Superior temporal gyrus (tissue), 1 donor: ENCODE results near the gene SHISAL1.

Experiments used
- DNase-seq: peaks from one replicate; pipeline ENCODE4 v3.0.0-alpha.2; 2016; ENCODE audit errors: extremely low spot score

SHISAL1 gene

DNA sequence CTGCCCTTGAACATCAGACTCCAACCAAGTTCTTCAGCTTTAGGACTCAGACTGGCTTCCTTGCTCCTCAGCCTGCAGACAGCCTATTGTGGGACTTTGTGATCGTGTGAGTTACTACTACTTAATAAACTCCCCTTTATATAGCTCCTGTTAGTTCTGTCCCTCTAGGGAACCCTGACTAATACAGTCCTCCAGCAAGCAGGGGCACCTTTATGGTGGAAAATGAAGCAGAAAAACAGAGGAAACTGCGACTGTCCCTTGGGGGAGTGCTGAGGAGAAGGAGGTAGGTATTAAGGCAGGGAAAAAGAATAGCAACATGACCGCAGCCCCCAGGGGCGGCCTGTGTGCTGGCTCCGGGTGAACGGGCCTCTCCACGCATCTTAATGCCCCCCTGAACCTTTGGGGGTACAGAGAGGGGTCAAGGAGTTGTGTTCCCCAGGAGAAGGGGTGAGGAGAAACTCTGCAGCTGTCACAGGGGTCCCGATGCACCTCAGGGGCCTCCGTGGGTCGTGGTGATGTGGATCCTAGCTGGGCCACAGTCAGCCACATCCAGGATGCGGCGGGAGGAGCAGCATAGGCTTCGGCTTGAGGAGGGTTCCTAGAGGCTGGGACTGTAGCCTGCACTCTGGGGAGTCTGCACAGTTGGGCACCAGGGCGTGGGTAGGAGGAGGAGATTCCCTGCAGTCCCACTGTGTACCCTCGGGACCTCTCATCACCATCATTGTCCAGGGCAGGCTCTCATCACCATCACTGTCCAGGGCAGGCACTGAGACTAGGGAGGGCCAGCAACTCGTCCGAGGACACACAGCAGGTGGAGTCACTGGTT, 34.3 kb downstream of the SHISAL1 start:
- no peak for DNase-seq

DNA sequence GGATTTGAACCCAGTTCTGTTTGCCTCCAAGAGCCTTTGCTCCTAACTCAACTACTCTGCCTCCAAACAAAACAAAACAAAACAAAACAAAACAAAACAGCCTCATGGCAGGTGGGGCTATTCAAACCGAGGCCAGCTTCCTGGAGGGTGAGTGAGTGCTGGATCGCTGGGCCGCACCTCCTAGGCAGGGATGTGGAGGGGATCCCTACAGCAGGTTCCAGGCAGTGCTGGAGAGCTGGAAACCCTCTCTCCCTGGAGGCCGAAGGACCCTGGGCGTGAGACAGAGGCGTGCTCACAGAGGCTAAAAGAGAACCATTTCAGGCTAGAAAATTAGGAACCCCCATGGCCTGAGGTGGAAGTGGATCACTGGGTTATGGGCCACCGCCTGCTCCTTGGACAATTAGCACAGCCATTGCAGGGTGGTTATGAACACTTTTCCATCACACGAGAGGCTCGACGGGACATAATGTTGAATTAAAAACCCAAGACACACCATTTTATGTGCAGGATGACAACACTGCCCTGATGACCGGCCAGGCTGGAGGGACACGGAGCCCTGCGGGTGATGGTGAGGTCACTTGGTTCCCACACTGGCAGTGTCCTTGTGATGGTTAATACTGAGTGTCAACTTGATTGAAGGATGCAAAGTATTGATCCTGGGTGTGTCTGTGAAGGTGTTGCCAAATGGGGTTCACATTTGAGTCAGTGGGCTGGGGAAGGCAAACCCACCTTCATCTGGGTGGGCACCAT, 35.2 kb downstream of the SHISAL1 start:
- DNase-seq = no peak

DNA sequence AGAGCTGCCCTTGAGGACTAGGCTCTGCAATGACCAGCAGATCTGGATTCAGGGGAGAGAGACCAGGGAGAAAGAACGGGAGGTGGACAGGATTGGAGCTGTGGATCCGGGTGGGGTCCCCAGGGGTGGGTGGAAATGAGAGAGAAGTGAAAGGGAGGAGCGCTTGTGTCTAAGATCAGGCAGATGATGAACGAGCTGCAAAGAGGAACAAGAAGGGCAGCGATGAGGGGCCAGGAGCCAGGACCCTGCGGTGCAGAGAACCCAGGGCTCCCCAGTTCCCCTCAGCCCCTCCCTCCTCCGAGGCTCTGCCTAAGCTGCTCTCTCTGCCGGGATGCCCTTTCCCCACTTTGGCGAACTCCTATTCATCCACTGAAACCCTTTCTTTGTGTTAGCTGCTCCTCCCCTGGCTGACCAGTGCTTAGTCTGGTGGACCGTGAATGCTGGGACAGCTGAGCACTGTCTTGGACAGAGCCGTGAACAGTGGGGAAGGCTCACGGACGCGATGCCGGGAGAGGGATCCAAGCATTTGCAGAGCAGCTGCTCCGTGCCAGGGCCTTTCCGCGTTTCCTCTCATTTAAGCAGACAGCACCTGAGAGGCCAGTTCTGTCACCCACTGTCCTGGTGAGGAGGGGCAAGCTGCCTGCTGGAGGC, 35.9 kb downstream of the SHISAL1 start:
- no peak for DNase-seq

DNA sequence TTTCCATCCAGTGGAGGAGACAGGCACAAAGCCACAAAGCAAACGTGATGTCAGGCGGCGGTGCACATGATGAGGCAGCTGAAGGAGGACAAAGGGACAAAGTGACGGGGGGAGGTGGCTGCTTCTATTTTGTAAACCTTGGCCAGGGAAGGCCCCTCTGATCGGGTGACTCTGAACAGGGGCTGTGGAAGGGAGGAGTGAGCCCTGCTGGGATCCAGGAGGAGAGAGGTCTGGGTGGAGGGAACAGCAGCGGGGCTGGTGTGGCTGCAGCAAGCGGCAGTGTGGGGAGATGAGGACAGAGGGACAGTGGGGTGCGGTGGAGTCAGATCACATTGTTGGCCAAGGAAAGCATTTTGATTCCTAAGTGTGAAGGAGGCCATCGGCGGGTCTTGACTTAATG, 36.7 kb downstream of the SHISAL1 start:
- DNase-seq = no peak

DNA sequence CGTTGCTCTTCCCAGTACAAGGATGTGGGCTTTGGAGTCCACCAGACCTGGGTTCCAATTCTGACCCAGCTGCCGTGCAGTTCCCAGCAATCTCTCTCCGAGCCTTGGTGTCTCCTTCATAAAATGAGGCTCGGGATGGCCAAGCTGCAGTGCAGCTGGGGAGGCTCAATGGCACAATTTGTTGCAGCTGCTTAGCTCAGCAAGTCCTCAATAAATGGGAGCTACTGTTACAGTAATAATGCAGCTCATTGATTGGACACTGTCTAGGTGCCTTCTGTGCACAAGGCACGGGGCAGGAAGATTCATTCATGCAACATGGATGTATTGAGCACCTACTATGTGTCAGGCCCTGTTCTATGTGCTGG, 37.1 kb downstream of the SHISAL1 start:
- no peak for DNase-seq

DNA sequence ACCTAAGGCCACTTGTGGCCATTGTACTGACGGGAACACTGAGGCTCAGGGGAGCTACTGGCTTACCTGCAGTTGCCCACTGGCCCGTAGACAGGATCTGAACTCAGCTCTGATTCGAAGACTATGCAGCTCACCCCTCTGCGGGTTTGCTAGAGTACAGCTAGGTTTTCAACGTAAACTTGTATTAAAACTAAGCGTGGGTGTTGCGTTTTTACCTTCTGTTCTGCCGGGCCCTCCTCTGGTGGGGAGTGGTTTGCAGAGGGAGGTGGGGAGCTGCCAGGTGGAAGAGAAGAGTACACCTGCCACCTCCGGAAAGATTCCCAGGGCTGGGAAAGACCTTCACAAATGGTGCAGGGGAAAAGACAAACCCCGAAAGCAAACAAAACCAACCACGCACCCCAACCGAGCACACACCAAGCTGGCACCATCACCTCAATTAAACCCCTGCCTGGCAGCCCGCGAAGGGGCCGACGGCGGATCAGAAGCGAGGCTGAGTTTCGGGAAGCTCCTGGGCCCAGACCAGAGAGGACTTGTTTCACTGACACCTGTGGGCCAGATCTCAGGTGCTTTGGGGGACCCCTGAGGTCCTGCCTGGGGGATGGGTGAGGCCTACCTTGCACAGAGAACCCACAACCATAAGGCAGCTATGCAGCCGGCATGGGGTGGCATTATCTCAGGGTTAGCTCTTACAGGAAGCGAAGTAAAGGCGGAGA, 37.7 kb downstream of the SHISAL1 start:
- no peak for DNase-seq

DNA sequence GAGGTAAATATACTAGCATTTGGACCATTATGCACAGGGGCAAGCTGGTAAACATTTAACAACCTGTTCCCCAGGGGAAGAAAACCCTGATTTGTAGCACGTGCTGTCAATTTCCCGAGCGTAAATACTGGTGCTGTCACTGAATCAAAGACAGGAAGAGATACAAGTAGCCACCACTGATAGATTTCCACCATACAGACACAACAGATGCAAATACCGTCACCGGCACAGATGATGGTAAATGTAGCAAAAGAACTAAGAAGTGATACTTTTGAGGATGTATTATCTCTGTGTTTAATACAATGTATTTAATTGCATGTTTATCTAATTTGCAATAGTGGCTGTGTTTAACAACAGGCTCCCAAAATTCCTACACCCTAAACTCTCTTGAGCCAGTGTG, 39.6 kb downstream of the SHISAL1 start:
- DNase-seq = no peak

DNA sequence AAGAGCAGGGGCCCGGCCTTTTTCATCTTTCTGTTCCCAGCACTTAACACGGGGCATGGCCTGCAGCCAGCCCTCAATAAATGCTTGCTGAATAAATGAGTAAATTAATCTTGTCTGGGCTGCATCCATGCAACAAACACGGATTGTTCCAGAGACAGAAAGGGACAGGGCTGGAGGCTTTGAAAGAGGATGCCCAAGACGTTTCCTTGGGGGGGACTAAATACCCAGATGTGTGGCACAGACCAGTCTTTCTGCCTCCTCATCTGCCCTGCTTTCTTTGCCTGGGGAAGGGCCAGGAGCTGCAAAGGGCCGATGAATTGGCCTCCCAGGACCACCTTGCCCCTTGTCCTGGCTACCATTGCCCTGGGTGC, 40.4 kb downstream of the SHISAL1 start:
- peak; percentile 16 for DNase-seq

DNA sequence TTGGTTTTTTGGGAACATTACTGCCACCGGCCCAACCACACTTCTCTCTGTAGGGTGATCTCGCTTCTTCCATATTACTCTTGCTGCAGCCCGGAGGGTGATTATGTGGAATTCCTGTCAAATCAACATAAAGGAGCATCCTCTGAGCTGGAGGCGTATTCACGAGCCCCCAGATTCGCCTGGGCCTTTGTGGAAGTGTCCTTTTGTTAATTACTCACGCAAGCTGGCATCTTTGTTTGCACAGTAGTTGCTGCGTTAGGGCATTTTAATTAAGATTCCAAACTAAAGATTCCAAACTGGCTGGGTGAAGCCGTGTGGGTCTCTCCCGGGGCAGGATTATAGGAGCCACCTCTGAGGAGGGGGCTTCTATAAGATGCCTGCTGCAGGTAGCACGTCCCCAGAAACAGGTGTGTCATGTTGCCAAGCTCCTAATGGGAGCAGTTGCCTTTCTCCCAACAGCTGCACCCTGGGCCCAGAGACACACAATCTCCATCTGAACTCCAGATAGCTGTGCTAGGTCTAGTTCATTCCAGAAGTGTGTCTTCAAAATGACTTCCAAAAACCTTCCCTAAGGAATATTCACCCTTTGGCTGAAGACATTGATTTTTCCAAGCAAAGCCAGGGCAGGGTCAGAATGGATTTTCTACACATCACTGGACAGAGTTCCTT, 40.9 kb downstream of the SHISAL1 start:
- no peak for DNase-seq

DNA sequence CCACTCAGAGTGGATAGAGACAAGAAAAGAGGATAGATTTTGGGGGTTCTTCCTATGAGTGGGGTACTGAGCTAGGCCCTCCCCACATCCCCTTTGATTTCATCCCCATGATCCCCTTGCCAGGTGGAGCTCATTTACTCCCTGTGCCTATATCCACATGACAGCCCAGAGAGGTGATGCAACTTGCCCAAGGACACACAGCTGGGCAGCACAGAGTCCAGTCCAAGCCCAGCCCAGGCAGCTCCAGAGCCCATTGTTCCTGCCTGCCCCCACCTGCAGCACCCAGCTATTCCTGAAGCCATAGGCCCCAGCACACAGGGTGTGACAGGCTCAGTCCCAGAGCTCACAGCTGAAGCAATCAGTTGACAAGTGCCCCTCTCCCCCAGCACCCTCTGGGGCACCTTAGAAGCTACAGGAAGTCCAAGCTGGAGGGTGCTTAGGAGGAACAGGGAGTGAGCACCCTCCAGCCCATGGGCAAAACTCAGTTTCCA, 41.7 kb downstream of the SHISAL1 start:
- no peak for DNase-seq

DNA sequence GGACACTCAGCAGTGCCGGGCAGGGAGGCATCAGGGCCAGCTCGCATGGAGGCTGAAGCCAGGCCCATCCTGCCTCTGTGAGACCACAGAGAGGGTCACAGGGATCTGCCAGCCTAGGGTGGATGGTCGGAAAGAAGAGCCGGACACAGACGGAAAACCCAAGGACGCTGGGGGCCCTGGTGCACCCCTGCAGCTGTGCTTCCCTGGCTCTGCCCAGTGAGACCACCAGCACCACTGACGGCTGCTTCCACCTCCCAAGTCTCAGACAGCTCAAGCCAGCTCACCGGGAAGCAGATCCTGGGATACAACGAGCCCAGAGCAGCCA, 42.2 kb downstream of the SHISAL1 start:
- DNase-seq = no peak

DNA sequence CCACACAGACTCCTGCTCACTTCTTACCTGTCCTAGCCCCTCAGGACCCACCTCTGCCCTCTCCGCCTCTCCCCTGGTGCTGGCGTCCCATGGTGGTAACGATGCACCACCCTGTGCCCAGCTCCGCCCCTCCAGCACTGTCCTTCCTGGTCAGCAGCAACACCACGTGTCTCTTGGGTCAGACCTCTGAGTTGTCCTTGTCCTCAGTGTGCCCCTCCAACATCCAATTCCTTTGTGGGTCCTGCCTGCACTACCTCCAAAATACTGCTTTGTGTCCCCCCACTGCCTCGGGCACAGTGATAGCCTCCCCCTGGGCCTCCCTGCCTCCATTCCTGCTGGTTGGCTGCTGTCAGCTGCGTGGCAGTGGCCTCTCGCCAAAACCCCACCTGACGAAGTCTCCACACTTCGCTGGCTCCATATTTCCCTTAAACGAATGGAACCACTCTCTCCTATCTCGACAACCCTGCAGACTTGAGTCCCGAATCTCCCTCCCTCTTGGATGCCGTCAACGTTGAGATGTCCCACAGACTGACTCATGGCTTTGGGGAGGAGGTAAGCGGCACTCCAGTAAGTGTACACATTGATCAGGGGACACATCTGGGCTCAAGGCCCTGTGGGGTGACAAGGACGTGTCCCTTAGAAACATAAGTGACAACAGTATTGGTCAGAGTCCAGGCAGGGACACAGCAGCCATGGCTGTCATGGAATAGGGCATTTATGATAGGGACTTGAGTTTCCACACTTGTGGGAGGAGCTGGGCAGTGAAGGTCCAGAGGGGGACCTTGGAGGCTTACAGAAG, 42.8 kb downstream of the SHISAL1 start:
- no peak for DNase-seq

DNA sequence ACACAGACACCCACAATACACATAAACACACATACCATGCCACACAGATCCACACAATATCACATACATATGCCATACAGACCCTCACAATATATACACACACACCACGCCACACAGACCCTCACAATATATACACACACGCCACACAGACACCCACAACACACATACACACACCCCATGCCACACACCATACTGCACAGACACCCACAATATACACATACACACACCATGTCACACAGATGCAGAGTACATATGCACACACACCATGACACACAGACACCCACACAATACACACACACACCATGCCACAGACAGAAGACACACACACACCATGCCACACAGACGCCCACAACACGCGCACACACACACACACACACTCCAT, 43.6 kb downstream of the SHISAL1 start:
- no peak for DNase-seq

DNA sequence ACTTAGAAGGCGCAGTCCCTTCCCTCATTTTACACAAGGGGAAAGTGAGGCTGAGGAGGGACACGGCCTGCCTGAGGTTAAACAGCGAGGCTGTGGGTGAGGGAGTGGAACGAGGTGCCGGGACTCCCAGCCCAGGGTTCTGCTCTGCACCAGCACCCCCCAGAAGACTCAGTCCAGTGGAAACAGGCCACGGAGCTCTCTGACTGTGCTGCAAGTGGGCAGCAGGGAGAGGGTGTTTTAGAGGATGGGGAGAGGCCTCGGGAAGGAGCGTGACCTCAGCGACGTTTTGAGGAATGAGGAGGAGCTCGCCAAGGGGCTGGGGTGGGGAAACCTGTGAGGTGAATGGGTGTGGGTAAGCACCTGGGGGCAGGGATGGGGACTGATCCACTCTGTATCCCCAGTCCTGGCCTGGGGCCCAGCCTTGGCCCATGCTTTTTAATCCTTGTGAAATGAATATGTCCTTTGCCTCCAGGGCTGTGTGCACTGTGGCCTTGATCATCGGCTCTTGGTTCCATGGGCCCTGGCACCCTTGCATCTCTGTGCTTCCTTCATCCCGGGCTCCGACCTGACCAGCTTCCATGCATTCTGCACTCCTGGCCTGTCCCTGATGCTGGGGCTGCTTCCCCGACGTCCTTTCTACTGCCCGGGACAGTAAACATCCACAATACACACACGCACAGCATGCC, 44.2 kb downstream of the SHISAL1 start:
- no peak for DNase-seq

DNA sequence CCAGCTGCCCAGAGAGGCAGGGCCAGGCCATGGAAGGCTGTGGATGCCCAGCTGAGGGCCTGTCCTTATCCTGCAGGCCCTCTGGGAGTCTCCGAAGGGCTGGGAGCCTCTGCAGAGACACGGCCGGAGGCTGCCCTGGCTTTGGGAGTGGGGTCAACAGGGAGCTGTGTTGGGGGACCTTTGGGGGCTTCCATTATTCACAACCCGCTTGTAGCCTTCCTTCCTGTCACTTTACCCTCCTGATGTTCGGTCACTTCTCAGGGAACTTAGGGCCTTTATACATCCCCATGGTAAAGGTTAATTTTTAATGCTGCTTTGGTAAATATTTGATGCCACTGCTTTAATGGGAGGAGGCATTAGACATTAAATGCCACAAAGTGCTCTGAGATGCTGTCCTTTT, 44.9 kb downstream of the SHISAL1 start:
- no peak for DNase-seq

DNA sequence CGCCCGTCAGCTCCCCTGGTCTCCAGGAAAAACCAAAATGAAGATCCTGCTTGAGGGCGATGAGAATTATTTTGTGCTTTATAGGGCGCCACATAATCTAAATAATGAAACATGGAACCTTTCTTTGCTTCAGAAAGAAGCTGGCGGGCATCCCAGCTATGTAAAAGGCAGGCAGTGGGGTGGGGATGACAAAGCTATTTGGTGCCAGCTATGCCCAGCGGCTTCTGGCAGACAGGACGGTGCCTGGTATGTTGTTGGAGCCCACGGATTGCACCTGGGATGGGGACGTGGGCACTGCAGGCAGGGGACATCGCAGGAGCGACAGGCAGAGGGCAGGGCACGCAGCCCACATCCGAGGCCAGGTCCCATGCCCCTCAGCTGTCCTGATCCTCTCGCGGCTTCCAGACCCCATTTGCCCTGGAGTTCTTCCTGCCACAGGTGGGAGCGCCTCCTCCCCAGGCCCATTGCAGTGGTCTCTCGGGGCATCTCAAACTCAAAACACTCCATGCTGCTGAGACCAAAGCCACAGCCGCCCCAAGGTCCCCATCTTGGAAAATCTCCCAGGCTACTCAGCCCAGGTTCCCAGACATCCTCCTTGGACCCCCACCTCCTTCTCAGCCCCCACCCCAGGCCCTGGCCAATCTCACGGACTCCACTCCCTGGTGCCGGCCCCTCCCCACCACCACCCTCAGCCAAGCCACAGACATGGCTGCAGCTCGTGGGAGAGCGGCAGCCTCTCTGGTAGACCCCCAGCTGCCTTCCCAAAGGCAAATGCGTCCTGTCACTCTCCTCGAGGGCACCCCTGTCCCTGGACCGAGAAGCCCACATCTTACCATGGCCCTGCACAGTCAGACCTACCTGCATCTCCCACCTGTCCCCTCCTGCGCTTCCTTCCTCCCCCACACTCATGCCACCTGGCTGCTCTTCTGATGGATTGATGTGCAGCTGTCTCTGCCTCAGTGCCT, 45.7 kb downstream of the SHISAL1 start:
- no peak for DNase-seq

DNA sequence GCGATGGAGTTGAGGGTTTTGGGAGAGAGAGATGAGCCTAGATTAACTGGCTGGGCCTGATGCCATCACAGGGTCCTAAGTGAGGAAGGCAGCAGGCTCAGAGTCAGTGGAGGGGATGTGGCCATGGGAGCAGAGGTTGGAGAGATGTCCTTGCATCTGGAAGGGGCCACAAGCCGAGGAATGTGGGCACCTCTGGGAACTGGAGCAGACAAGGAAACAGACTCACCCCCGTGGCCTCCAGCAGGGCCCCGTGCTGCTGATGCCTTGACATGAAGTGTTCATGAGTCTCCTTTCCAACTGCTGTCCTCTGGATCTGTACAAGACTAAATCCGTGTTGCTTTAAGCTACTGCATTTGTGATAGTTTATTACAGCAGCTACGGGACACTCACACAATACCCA, 49.2 kb downstream of the SHISAL1 start:
- no peak for DNase-seq

DNA sequence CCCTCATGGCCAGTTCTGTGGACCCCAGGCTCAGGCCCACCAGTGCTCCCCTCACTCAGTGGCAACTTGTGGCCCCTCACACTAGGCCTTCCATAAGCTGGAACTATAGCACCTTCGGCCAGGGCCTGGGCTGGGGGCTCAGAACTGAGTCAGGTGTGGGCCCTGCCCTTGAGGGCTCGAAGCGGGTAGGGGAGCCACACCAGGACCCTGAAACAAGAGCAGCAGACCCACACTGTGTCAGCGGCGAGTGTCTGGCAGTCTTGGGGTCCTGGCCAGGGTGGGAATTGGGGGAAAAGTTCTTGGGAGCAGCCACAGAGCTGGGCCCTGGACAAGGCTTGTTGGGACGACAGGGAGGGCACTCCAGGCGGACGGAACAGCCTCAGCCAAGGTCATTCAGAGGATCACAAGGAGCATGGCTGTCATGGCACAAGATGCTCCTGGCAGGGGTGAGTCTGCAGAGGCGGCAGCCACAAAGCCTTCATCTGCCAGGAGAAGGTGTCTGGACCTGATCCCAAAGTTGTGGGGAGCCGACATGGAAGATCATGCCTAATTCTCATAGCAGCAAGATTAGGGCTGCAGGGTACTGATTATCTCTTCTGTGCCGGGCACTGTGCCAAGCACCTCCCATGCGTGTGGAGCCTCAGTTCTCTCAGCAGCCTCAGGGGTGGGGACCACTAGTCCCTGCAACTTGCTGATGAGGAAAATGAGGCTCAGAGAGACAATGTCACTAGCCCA, 50.7 kb downstream of the SHISAL1 start:
- no peak for DNase-seq
